GM19455 (cell line): Measurements from ENCODE around the gene CRB3.

Experiments
- ATAC-seq: cut with Tn5 transposase; IDR thresholded peaks from one replicate; pipeline ENCODE4 v1.9.1; 2021; ENCODE audit not compliant: unreplicated experiment

The CRB3 gene

DNA sequence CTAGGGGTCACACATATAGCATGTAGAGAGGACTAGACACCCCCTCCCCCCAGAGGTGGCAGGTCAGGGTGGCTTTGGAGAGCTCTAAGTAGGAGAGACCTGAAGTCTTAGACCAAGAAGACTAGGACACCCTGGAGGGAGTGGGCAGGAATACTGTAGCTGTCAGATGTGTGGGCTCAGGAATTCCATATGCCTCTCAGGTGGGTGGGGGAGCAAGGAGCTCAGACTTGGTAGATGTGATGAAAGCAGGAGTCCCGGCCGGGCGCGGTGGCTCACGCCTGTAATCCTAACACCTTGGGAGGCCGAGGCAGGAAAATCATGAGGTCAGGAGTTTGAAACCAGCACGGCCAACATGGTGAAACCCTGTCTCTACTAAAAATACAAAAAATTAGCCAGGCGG, 1.6 kb downstream of the CRB3 start:
- no peak for ATAC-seq

DNA sequence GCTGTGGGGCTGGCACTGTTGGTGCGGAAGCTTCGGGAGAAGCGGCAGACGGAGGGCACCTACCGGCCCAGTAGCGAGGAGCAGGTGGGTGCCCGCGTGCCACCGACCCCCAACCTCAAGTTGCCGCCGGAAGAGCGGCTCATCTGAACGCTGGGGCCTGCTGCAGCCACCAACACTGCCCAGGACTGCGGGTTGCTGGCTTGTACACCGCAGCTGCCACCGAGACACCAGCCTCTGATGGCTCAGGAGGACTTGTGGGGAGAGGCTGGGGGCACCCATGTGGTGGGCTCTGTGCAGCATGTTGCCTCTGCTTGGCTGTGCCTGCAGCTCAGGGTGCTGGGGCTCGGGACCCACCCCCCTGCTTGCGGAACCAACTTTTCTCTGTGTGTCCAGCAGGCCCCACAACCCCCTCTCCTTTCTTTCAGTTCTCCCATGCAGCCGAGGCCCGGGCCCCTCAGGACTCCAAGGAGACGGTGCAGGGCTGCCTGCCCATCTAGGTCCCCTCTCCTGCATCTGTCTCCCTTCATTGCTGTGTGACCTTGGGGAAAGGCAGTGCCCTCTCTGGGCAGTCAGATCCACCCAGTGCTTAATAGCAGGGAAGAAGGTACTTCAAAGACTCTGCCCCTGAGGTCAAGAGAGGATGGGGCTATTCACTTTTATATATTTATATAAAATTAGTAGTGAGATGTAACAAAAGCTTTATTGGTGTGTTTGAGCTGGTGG, 2.6 kb downstream of the CRB3 start:
- no peak for ATAC-seq

DNA sequence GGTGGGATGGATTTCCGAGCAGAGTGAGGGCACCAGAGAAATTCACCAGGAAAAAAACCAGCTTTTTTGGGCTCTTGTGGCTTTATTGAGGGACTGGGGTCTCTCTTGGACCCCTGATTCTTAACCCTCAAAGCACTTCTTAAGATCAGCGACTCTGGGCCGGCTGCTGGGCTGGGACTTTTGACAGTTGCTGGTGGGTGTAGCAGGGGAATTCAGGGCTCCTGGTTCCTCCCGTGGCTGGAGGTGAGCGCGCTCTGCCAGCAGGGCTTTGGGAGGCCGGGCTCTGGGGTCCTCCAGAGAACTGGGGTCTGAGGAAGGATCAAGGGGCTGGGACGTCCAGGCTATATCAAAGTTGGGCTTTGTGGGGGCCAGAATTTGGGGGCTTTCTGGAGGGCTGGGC, 3.3 kb downstream of the CRB3 start:
- no peak for ATAC-seq

DNA sequence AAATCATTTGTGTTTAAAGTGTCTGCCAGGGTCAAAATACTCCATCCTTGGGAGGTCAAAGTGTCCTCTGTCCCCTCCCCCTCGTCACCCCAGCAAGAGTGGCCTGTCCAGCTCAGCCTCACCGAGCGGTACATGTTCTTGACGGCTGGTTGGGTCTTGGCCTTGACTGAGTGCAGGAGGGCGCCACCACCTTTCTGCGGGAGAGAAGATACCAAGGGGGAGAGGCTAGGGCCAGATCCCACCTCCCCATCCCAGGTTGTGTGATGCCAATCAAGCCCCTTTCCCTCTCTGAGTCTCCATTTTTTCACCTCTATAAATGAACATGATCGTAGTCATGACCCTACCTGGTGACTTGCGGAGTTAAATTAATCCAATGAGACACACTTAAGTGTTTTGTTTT, 6.1 kb downstream of the CRB3 start:
- ATAC-seq: no peak

DNA sequence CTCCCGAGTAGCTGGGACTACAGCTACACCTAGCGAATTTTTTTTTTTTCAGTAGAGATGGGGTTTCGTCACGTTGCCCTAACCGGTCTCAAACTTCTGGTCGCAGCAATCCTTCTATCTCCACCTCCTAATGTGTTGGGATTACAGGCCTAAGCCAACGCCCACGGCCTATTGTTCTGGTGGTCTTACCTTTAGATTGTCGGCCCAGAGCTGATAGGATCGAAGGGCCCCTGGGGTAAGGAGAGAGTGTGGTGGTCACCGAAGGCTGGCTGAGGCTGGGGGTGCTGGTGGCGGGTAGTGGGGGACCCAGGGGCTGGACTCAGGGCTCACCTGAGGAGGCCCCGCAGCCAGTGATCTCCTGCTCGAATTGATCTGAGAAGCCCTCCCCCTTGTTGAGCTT, 7.0 kb downstream of the CRB3 start:
- no peak for ATAC-seq

DNA sequence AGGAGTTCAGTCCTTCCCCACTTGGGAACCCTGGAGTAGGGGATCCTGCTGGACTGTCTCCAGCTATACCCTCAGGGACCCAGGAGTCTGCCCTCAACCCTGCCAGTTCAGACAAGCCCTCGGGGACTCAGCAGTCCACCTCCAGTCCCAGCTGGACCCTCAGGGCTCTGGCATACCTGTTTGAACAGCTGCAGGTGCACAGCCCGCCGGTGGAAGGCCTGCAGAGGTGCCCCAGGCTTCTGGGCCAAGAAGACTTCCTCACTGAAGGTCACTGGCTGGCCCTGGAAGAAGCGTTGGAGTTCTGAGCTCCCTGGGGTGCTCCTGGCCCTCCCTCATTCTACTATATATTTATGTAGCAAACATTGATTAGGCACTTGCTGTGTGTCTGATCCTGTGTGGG, 8.6 kb downstream of the CRB3 start:
- ATAC-seq: no peak

DNA sequence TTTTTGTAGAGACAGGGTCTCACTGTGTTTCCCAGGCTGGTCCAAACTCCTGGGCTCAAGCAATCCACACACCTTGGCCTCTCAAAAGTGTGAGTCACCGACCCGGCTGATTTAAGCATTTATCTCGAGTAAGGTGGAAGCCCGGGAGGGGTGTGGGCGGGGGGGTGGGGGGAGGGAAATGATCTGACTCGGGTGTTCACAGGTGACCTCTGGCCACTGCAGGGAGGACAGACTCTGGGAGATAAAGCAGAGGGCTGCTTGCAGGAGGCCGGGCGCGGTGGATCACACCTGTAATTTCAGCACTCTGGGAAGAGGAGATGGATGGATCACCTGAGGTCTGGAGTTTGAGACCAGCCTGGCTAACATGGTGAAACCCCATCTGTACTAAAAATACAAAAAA, 9.6 kb downstream of the CRB3 start:
- ATAC-seq: no peak

DNA sequence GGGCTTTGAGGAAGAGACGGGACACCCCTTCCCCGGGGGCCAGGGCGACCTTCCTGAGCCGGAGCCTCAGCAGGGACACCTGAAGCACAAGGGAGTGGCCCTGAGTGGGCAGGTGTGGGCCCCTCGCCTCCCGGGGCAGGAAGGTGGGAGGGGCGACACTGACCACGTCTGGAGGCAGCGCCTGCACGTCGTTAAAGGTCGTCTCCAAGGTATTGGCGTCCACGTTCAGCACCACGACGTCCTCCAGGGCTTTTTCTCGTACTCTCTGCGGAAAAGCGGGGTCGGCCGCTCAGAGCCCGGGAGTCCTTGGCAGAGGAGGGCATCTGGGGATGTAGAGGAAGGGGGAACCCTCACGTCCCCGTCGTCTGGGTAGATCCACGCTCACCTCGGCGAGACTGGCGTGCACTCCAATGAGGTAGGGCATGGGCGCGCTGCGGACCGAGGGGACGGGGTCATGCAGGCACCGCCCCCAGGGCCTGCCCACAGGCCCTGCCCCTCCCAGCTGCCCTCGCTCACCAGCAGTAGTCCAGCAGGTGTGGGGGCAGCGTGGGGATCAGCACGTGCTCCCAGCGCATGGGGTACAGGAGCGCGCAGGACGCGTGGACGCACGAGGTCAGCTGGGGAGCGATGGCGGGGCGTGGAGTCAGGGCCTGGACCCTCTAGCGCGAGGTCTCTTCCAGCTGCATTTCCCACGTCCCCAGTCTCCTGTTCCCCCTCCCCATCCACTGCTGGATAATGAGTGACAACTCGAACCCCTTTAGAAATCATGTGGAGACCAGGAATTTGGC, 11.4 kb downstream of the CRB3 start:
- no peak for ATAC-seq

DNA sequence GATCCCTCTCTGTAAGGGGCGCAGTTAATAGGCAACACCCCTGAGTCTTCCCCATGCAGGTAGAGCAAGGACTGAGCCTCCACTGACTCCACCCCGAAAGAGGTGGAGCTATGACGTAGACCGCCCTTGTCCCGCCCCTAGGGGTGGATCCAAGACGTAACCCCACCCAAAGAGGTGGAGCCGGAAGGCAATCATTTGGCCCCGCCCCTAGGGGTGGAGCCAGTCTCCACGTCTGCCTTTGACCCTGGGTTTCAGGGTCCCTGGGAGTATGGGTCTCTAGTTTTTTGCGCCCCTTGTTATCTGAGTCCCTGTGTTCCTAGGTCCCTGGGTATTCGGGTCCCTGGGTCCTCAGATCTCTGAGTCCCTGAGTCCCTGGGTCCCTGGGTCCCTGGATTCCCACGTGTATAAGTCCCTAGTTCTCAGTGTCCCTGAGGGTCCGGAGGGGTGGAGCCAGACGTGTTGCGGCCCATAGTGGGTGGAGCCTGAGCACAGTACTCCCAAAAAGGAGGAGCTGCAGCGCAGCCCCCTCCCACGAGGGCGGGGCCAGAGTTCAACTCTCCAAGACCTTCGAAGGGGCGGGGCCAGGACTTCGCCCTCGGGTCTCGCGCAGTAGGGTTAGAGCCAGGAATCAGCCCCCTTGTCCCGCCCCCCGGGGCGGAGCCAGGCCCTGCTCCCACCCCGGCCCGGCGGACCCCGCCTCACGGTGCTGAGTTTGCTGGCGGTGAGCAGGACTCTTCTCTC, 12.3 kb downstream of the CRB3 start:
- no peak for ATAC-seq

DNA sequence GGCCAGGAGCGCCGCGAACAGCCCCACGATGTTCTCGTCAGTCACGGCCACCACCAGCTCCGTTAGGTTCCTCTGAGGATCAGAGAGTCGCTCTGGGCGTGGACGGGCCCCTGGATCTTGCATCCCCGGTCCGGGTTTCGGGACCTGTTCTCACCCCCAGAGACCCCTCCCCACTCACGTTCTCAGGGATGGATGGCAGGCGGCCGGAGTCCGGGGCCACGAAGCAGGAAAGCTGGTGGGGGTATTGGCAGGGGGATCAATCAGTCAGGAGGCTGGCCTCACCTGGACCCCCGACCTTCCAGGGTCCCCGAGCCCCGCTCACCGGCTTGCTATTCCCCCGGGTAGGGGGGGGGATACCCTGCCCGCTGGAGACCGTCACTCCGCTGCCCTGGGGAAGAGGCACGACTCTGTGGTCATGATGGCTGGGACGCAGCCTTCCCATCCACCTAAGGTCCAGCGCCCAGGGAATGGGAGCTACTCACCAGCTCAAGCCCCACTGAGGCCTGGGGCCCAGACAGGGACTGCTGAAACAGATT, 12.9 kb downstream of the CRB3 start:
- ATAC-seq: no peak

DNA sequence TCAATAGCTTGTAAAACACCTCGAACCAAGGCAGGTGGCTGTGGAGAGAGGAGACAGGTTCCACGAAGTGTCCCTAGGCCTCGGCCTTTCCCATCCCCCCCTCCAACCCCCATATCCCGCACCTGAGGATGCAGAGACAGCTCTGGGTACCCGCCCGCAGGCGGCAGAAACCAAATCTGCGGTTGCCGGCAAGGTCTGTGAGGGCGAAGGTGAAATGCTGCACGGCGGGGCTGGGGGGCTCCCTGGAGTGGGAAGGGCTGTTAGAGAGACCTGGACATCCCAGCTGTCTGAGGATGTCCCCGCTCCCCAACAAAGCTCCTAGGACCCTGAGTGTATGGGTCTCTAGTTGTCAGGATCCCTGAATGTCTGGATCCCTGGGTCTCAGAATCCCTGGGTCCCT, 14.7 kb downstream of the CRB3 start:
- ATAC-seq: no peak

DNA sequence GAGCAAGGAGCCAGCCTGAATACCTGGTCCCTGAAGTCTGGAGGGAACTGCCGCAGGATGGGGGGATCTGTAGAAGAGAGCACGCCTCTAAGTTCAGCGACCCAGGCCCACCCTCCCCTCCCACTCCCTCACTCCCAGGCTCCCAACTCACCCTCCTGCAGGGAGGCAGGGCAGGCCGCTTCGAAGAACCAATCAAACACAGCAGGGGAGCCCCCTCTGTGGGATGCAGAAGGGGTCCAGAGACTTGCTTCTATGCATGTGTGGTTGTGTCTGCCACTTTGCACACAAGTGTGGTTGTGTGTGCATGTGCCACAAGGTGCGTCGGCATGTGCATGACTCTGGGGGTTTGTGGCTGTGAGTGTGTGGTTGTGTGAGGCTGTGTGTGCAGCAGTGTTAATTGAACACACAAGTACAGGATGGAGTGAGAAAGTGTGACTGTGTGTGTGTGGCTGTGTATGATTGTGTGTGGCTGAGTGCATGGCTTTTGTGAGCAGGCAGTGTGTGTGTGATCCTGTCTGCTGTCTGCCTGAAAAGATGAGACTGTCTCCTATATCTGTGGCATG, 15.8 kb downstream of the CRB3 start:
- ATAC-seq: no peak

DNA sequence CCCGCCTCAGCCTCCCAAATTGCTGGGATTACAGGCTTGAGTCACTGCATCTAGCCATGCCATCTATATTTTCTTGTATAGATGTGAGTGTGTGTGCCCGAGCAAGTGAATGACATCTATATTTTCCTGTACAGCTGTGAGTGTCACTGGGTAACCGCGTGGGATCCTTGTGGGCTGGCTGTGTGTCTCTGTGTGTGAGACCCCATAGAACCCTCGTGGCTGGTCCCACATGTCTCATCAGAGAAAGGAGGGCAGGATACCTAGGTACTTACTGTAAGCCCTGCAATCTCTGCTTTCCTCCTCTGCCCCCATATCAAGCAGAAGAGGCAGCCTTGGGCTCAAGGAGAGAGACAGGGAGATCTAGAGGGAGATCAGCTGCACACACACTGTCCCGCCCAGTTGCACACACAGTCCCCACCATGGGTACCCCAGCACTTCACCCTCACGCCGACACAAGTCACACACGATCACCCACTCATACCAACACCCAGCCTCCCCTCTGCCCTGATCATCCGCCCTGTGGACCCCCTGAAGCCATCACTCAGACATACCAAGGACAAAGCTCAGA, 16.9 kb downstream of the CRB3 start:
- no peak for ATAC-seq

DNA sequence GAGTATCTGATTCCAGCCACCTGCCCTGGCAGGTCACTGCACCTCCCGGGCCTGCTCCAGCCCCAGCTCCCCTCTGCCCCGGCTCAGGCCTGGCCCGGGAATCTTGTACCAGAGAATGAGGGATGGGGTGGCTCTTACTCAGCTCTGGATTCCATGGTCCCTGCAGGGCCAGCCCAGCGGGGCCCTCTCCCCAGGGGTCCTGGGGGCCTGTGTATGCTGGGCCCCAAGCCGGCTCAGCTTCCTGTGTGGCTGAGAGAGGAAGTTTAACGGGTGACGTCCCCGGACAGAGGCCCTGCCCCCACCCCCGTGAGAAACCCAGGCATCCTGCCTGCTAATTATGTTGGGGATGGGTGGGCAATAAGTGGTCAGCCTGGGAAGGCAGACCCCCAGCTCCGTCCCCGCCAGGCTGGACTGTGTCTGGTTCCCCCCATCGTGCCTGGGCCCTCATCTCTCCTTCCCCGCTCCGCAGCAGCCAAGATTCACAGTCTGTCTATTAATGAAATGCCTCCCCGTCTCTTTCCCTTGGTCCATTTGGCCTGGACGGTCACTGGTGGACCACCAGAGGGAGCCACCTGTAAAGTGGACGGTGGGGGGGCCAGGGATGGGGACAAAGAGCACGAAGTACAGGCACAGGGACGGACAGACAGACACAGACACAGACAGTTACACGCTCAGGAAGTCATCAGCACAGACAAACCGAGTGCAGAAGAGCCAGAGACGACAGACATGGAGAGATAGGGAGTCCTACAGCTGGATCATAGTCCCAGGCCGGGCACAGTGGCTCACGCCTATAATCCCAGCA, 17.7 kb downstream of the CRB3 start, which contains the start of gene DENND1C:
DENND1C (minus strand) TSS at position 247 of the 802 bp plus-strand sequence; CDS start at position 155, 92 bp downstream.
- peak; percentile 76 for ATAC-seq

DNA sequence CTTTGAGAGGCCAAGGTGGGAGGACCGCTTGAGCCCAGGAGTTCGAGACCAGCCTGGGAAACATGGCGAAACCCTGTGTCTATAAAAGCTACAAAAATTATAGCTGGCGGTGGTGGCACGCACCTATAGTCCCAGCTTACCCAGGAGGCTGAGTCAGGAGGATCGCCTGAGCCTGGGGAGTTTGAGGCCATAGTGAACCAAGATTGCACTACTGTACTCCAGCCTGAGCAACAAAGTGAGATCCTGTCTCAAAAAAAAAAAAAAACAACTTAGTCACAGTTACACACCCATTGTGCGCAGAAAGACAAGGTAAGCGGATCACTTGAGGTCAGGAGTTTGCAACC, 18.2 kb downstream of the CRB3 start:
- ATAC-seq: no peak

DNA sequence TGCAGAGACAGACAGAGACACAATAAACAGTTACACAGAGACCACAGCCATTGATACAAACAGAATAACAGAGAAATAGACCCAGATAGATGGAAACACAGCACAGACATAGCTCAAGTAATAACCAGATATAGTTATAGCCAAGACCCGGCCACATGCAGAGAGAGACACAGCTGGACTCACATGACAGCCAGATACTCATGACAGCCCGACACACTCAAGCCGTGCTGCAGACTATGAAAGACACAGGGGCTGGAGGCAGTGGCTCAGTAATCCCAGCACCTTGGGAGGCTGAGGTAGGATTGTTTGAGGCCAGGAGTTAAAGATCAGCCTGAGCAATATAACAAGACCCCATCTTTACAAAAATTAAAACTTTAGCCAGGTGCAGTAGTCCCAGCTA, 19.2 kb downstream of the CRB3 start:
- ATAC-seq: no peak

DNA sequence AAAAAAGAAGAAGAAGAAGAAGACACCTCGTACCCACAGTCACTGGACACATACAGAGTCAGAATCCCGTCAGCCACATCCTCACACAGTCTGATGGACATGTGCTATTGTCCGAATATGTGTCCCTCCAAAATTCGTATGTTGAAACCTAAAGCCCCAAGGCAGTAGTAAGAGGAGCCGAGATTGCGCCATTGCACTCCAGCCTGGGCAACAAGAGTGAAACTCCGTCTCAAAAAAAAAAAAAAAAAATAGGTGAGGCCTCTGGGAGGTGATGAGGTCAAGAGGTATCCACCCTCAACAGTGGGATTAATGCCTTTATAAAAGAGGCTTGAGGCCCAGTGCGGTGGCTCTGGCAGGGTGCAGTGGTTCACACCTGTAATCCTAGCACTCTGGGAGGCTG, 20.2 kb downstream of the CRB3 start:
- ATAC-seq: no peak

DNA sequence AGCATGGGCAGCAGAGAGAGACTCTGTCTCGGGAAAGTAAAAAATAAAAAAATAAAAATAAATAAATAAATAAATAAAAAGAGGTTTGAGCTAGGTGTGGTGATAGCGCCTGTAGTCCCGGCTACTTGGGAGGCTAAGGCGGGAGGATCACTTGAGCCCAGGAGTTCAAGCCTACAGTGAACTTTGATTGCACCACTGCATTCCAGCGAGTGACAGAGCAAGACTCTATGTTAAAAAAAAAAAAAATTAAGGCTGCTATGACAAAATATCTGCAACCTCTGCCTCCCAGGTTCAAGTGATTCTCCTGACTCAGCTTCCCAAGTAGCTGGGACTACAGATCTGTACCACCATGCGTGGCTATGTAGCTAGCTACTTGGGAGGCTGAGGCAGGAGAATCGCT, 20.8 kb downstream of the CRB3 start:
- no peak for ATAC-seq

DNA sequence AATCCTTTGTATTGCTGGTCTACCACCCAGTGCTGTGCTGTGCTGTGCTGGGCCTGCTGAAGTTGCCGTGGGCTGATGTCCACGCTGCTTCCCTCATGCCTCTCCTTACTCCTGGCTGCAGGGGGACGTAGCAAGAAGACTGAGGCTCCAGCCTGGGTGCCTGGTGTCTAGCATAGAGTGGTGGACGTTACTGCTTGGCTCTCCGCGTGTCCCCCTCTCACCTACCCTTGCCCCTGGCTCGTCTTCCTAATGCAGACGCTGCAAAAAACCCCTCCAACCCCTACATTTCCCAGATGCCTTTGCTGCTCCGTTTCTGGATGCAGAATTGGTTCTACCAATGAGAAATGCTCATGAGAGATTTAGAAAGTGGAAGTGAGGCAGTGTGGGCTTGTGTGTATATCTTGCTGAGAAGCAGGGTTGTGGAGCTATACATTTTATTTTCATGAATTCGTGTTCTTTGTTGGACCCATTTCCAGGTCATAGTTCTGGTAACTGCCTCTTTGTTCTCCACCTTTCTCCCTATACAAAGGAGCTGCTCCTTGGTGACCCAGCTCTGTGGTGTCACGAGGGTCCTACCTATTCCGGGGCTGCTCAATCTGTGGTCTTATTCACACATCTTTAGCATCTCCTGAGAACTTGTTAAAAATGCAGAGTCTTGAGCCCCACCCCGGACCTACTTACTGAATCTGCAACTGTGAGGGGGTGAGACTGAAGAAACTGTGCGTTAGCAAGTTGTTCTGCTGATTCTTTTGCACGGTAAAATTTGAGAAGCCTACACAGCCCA, 25.4 kb downstream of the CRB3 start:
- peak; percentile 64 for ATAC-seq
